ENCODE results near the gene RABEP1.

The RABEP1 gene

GRCh38 chr17:5352681-5353289, 70.7 kb downstream of the RABEP1 start:
- Histone ChIP-seq H3K4me1 (ENCODE audit: control insufficient read depth, insufficient read depth, low read length) (no peaks in the 10 kb centered on the region), H3K4me3 (ENCODE audit: low read length) (no peak overlapping the region), H3K9ac (ENCODE audit: low read length) (no peak overlapping the region), H3K36me3 (ENCODE audit: control insufficient read depth, insufficient read depth, low read length) (no peaks in the 10 kb centered on the region), H3K27me3 (ENCODE audit: control insufficient read depth, insufficient read depth, low read length) (no peaks in the 10 kb centered on the region), H3K9me3 (ENCODE audit: control insufficient read depth, low read length) (no peaks in the 10 kb centered on the region)

GRCh38 chr17:5354310-5354709, 72.2 kb downstream of the RABEP1 start:
- no peak overlapping the region for H3K9ac ChIP-seq (ENCODE audit: low read length)

GRCh38 chr17:5354886-5355415, 72.9 kb downstream of the RABEP1 start:
- no peaks in the 10 kb centered on the region for H3K36me3 ChIP-seq (ENCODE audit: control insufficient read depth, insufficient read depth, low read length)

More at GRCh38 chr17:5354310-5354709, 72.2 kb downstream of the RABEP1 start:
- Histone ChIP-seq H3K27me3 (ENCODE audit: control insufficient read depth, insufficient read depth, low read length) (no peaks in the 10 kb centered on the region), H3K36me3 (ENCODE audit: control insufficient read depth, insufficient read depth, low read length) (no peaks in the 10 kb centered on the region), H3K4me3 (ENCODE audit: low read length) (no peak overlapping the region), H3K4me1 (ENCODE audit: control insufficient read depth, insufficient read depth, low read length) (no peaks in the 10 kb centered on the region), H3K9me3 (ENCODE audit: control insufficient read depth, low read length) (no peaks in the 10 kb centered on the region)

GRCh38 chr17:5355421-5356129, 73.5 kb downstream of the RABEP1 start:
- H3K36me3 ChIP-seq (ENCODE audit: control insufficient read depth, insufficient read depth, low read length) = no peaks in the 10 kb centered on the region
- no peaks in the 10 kb centered on the region for H3K27me3 ChIP-seq (ENCODE audit: control insufficient read depth, insufficient read depth, low read length)
- H3K4me3 ChIP-seq (ENCODE audit: low read length) = no peak overlapping the region
- H3K9ac ChIP-seq (ENCODE audit: low read length) = no peak overlapping the region
- H3K4me1 ChIP-seq (ENCODE audit: control insufficient read depth, insufficient read depth, low read length) = no peaks in the 10 kb centered on the region
- H3K9me3 ChIP-seq (ENCODE audit: control insufficient read depth, low read length) = no peaks in the 10 kb centered on the region

More at GRCh38 chr17:5354886-5355415, 72.9 kb downstream of the RABEP1 start:
- Histone ChIP-seq H3K4me1 (ENCODE audit: control insufficient read depth, insufficient read depth, low read length) (no peaks in the 10 kb centered on the region), H3K4me3 (ENCODE audit: low read length) (no peak overlapping the region), H3K9ac (ENCODE audit: low read length) (no peak overlapping the region), H3K27me3 (ENCODE audit: control insufficient read depth, insufficient read depth, low read length) (no peaks in the 10 kb centered on the region), H3K9me3 (ENCODE audit: control insufficient read depth, low read length) (no peaks in the 10 kb centered on the region)

GRCh38 chr17:5361426-5361825, 79.3 kb downstream of the RABEP1 start:
- Histone ChIP-seq H3K9ac (ENCODE audit: low read length) (no peak overlapping the region), H3K4me3 (ENCODE audit: low read length) (no peak overlapping the region), H3K27me3 (ENCODE audit: control insufficient read depth, insufficient read depth, low read length) (no peaks in the 10 kb centered on the region), H3K4me1 (ENCODE audit: control insufficient read depth, insufficient read depth, low read length) (no peaks in the 10 kb centered on the region), H3K9me3 (ENCODE audit: control insufficient read depth, low read length) (no peaks in the 10 kb centered on the region), H3K36me3 (ENCODE audit: control insufficient read depth, insufficient read depth, low read length) (peaks cover 4% of the 10 kb centered on the region)

- Histone ChIP-seq H3K9ac (ENCODE audit: low read length) (no peak overlapping the region), H3K4me3 (ENCODE audit: low read length) (no peak overlapping the region), H3K9me3 (ENCODE audit: control insufficient read depth, low read length) (no peaks in the 10 kb centered on the region), H3K4me1 (ENCODE audit: control insufficient read depth, insufficient read depth, low read length) (no peaks in the 10 kb centered on the region), H3K27me3 (ENCODE audit: control insufficient read depth, insufficient read depth, low read length) (no peaks in the 10 kb centered on the region), H3K36me3 (ENCODE audit: control insufficient read depth, insufficient read depth, low read length) (peaks cover 4% of the 10 kb centered on the region)
Observed at GRCh38 chr17:5362162-5362811, 80.2 kb downstream of the RABEP1 start.

GRCh38 chr17:5364156-5364555, 82.1 kb downstream of the RABEP1 start:
- H3K27me3 ChIP-seq (ENCODE audit: control insufficient read depth, insufficient read depth, low read length) = no peaks in the 10 kb centered on the region
- no peak overlapping the region for H3K9ac ChIP-seq (ENCODE audit: low read length)
- H3K4me1 ChIP-seq (ENCODE audit: control insufficient read depth, insufficient read depth, low read length) = no peaks in the 10 kb centered on the region
- no peak overlapping the region for H3K4me3 ChIP-seq (ENCODE audit: low read length)
- peaks cover 4% of the 10 kb centered on the region for H3K36me3 ChIP-seq (ENCODE audit: control insufficient read depth, insufficient read depth, low read length)
- H3K9me3 ChIP-seq (ENCODE audit: control insufficient read depth, low read length) = no peaks in the 10 kb centered on the region

GRCh38 chr17:5364696-5365095, 82.6 kb downstream of the RABEP1 start:
- H3K27me3 ChIP-seq (ENCODE audit: control insufficient read depth, insufficient read depth, low read length) = no peaks in the 10 kb centered on the region
- peaks cover 4% of the 10 kb centered on the region for H3K36me3 ChIP-seq (ENCODE audit: control insufficient read depth, insufficient read depth, low read length)
- H3K9ac ChIP-seq (ENCODE audit: low read length) = no peak overlapping the region
- no peak overlapping the region for H3K4me3 ChIP-seq (ENCODE audit: low read length)
- H3K4me1 ChIP-seq (ENCODE audit: control insufficient read depth, insufficient read depth, low read length) = no peaks in the 10 kb centered on the region
- no peaks in the 10 kb centered on the region for H3K9me3 ChIP-seq (ENCODE audit: control insufficient read depth, low read length)

- Histone ChIP-seq H3K4me3 (ENCODE audit: low read length) (no peak overlapping the region), H3K4me1 (ENCODE audit: control insufficient read depth, insufficient read depth, low read length) (no peaks in the 10 kb centered on the region), H3K9ac (ENCODE audit: low read length) (no peak overlapping the region), H3K9me3 (ENCODE audit: control insufficient read depth, low read length) (no peaks in the 10 kb centered on the region), H3K27me3 (ENCODE audit: control insufficient read depth, insufficient read depth, low read length) (no peaks in the 10 kb centered on the region), H3K36me3 (ENCODE audit: control insufficient read depth, insufficient read depth, low read length) (peaks cover 4% of the 10 kb centered on the region)
Observed at GRCh38 chr17:5365831-5366230, 83.7 kb downstream of the RABEP1 start.

- no peaks in the 10 kb centered on the region for H3K9me3 ChIP-seq (ENCODE audit: control insufficient read depth, low read length)
- H3K36me3 ChIP-seq (ENCODE audit: control insufficient read depth, insufficient read depth, low read length) = peaks cover 3% of the 10 kb centered on the region
- H3K9ac ChIP-seq (ENCODE audit: low read length) = no peak overlapping the region
- no peaks in the 10 kb centered on the region for H3K4me1 ChIP-seq (ENCODE audit: control insufficient read depth, insufficient read depth, low read length)
- no peak overlapping the region for H3K4me3 ChIP-seq (ENCODE audit: low read length)
- H3K27me3 ChIP-seq (ENCODE audit: control insufficient read depth, insufficient read depth, low read length) = no peaks in the 10 kb centered on the region
Observed at GRCh38 chr17:5370411-5370810, 88.3 kb downstream of the RABEP1 start.

GRCh38 chr17:5373112-5373511, 91.0 kb downstream of the RABEP1 start:
- Histone ChIP-seq H3K4me3 (ENCODE audit: low read length) (no peak overlapping the region), H3K9ac (ENCODE audit: low read length) (no peak overlapping the region), H3K36me3 (ENCODE audit: control insufficient read depth, insufficient read depth, low read length) (peaks cover 9% of the 10 kb centered on the region), H3K4me1 (ENCODE audit: control insufficient read depth, insufficient read depth, low read length) (no peaks in the 10 kb centered on the region), H3K9me3 (ENCODE audit: control insufficient read depth, low read length) (no peaks in the 10 kb centered on the region), H3K27me3 (ENCODE audit: control insufficient read depth, insufficient read depth, low read length) (no peaks in the 10 kb centered on the region)

GRCh38 chr17:5378566-5379207, 96.6 kb downstream of the RABEP1 start:
- Histone ChIP-seq H3K27me3 (ENCODE audit: control insufficient read depth, insufficient read depth, low read length) (no peaks in the 10 kb centered on the region), H3K9me3 (ENCODE audit: control insufficient read depth, low read length) (no peaks in the 10 kb centered on the region), H3K4me1 (ENCODE audit: control insufficient read depth, insufficient read depth, low read length) (no peaks in the 10 kb centered on the region), H3K36me3 (ENCODE audit: control insufficient read depth, insufficient read depth, low read length) (peaks cover 37% of the 10 kb centered on the region), H3K9ac (ENCODE audit: low read length) (no peak overlapping the region), H3K4me3 (ENCODE audit: low read length) (no peak overlapping the region)

Data from mucosa of stomach (tissue), 1 donor.